Suprapubic skin (tissue), 4 donors: ENCODE data around the gene NPIPB2. TPM values are rescaled to one million over a fixed set of nuclear protein-coding genes. Genes with fewer than 3 reads are reported as not detected.
A peak's percentile ranks its signal among the peaks of the same experiment; 100 is the strongest.

ENCODE experiments used
- DNase-seq, 2 donors: peaks; one replicate each; pipeline ENCODE4 v3.0.0-alpha.2; 2019; ENCODE audit warnings: low spot score in 2 of 2
- H3K27ac ChIP-seq: fragments of 200-600 bp; sonication (generic); one replicate; pipeline ENCODE4 v1.5.1; 2019
- H3K27me3 ChIP-seq: fragments of 200-600 bp; sonication (generic); one replicate; pipeline ENCODE4 v1.5.1; 2019
- H3K36me3 ChIP-seq: fragments of 200-600 bp; sonication (generic); one replicate; pipeline ENCODE4 v1.5.1; 2019
- H3K4me1 ChIP-seq: fragments of 200-600 bp; sonication (generic); one replicate; pipeline ENCODE4 v1.5.1; 2019
- H3K4me3 ChIP-seq: fragments of 200-600 bp; sonication (generic); one replicate; pipeline ENCODE4 v1.5.1; 2019; ENCODE audit warnings: mild to moderate bottlenecking
- H3K9me3 ChIP-seq: fragments of 200-600 bp; sonication (generic); one replicate; pipeline ENCODE4 v1.5.1; 2019
- CTCF ChIP-seq, 2 donors: fragments of 200-600 bp in 1 of 2; fragments of 450-650 bp in 1 of 2; sonication (generic) in 1 of 2; IDR thresholded peaks; one replicate each; pipeline ENCODE4 v1.5.1; 2016 to 2019; ENCODE audit warnings: antibody characterized with exemption in 2 of 2, mild to moderate bottlenecking in 1 of 2, moderate library complexity in 1 of 2
- EP300 ChIP-seq: sonication (generic); formaldehyde crosslinking; IDR thresholded peaks from one replicate; pipeline ENCODE4 v1.6.1; 2017; ENCODE audit warnings: antibody characterized with exemption
- POLR2A ChIP-seq, 2 donors: fragments of 450-650 bp; IDR thresholded peaks; one replicate each; pipeline ENCODE4 v1.6.1; 2017; ENCODE audit warnings: antibody characterized with exemption in 2 of 2, mild to moderate bottlenecking in 2 of 2, moderate library complexity in 2 of 2
- POLR2AphosphoS5 ChIP-seq, 3 donors: sonication (generic); formaldehyde crosslinking; IDR thresholded peaks; one replicate each; pipeline ENCODE4 v1.6.1; 2017; ENCODE audit warnings: antibody characterized with exemption in 3 of 3
- WGBS: methylation state at CpG from one replicate; pipeline ENCODE4 v1.1.5; 2018; 5-methylcytosine and 5-hydroxymethylcytosine counted together
- total RNA-seq, 4 donors: library from RNA; depleted of rRNA; stranded (reverse); fragments of >200 nt; gene quantifications; one replicate each; pipeline ENCODE4 v1.1.0, GENCODE V29; 2016

NPIPB2 gene
- total RNA-seq, 4 donors from 2014 or later = 10.4 to 59.9 (median 12.4) TPM

DNA sequence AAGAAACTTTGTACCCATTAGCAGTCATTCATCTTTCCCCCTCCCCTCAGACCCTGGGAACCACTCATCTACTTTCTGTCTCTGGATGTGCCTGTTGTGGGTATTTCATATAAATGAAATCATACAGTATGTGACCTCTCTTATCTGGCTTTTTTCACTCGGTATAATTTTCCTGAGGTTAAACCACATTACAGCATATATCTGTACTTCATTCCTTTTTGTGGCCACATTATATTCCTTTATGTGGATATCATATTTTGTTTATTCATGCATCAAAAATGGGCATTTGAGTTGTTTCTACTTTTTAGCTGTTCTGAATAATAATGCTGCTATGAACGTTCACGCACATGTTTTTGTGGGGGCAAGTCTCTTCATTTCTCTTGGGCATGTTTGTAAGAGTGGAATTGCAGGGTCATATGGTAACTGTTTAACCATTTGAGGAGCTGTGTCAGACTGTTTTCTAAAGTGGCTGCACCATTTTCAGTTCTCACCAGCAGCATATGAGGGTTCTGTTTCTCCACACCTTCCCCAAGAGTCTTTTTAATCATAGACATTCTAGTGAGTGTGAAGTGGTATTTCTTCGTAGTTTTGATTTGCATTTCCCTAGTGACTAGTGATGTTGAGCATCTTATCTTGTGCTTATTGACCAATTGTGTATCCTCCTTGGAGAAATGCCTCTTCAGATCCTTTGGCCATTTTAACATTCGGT lies 38.4 kb upstream of the NPIPB2 start:
- DNase-seq = no peak
- H3K4me3 ChIP-seq = no peak overlapping the region
- TF ChIP-seq EP300 = no peak
- H3K36me3 ChIP-seq = no peaks in the 10 kb centered on the region
- no peaks in the 10 kb centered on the region for H3K9me3 ChIP-seq
- peaks cover 20% of the 10 kb centered on the region for H3K4me1 ChIP-seq
- WGBS = 80% methylated on average over 5 of the region's 5 CpGs
- no peaks in the 10 kb centered on the region for H3K27me3 ChIP-seq
- no peak overlapping the region for H3K27ac ChIP-seq

DNA sequence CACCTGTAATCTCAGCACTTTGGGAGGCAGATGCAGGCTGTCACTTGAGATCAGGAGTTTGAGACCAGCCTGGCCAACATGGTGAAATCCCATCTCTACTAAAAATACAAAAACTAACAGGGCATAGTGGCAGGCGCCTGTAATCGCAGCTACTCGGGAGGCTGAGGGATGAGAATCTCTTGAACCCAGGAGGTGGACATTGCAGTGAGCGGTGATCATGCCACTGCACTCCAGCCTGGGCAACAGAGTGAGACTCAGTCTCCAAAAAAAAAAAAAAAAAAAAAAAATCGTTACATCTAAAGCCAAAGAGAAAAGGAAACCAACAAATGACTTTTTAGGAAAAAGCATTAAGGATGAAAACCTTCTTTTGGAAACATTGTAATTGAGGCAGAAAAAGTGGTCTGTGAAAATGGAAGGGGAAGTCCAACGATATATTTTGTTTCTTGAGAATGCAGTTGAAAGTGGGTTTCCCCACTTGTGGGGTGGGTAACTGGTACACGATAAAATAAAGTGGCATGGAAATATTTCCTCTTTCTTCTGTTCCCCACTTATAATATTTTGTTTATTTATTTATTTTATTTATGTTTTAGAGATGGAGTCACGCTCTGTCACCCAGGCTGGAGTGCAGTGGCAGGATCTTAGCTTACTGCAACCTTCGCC lies 37.3 kb upstream of the NPIPB2 start:
- Histone ChIP-seq H3K36me3 (no peaks in the 10 kb centered on the region), H3K9me3 (no peaks in the 10 kb centered on the region), H3K4me3 (no peak overlapping the region), H3K27me3 (no peaks in the 10 kb centered on the region), H3K4me1 (peaks cover 20% of the 10 kb centered on the region), H3K27ac (no peak overlapping the region)
- 86% methylated on average over 9 of the region's 9 CpGs for WGBS
- no peak for DNase-seq
- TF ChIP-seq EP300 (no peak), POLR2AphosphoS5 (IDR thresholded peaks at IDR 0.05) (no peak), CTCF (IDR thresholded peaks at IDR 0.05) (no peak), POLR2A (IDR thresholded peaks at IDR 0.05) (no peak)

DNA sequence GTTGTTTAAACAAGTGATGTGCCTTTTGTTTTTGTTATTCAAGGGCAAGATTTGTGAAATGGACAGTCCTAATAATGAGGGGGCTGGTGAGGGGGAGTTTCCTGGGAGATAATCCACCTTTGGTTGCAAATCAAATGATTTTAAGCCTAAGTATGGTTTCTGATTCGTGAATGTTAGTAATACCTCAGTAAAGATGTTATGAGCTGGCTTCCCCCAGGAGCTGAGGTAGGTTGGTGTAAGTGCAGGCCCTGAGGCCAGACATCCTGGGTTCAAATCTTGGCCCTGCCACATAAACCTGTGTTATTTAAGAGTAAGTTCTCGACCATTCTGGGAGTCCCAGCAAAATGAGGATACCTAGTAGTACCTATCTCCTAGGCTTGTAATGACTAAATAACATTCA lies 36.2 kb upstream of the NPIPB2 start:
- WGBS = 67% methylated on average over 2 of the region's 2 CpGs
- H3K27ac ChIP-seq = peak overlapping the region; percentile 88
- TF ChIP-seq EP300 (no peak), CTCF (IDR thresholded peaks at IDR 0.05) (no peak)

GRCh38 chr16:11977376-11978041 lies 35.7 kb upstream of the NPIPB2 start:
- Histone ChIP-seq H3K4me3 (peak overlapping the region; percentile 94), H3K9me3 (no peaks in the 10 kb centered on the region), H3K27me3 (no peaks in the 10 kb centered on the region), H3K27ac (peak overlapping the region; percentile 88), H3K4me1 (peaks cover 23% of the 10 kb centered on the region), H3K36me3 (no peaks in the 10 kb centered on the region)
- TF ChIP-seq POLR2AphosphoS5 (IDR thresholded peaks at IDR 0.05) (no peak), CTCF (IDR thresholded peaks at IDR 0.05) (no peak), POLR2A (IDR thresholded peaks at IDR 0.05) (no peak), EP300 (no peak)
- DNase-seq = peak in 1 of 2 donors; percentile 75
- 16% methylated on average over 12 of the region's 12 CpGs for WGBS

More for the DNA sequence above, 36.2 kb upstream of the NPIPB2 start:
- no peak for DNase-seq
- H3K36me3 ChIP-seq = no peaks in the 10 kb centered on the region
- H3K27me3 ChIP-seq = no peaks in the 10 kb centered on the region
- peak overlapping the region; percentile 94 for H3K4me3 ChIP-seq
- no peaks in the 10 kb centered on the region for H3K9me3 ChIP-seq
- peaks cover 23% of the 10 kb centered on the region for H3K4me1 ChIP-seq

DNA sequence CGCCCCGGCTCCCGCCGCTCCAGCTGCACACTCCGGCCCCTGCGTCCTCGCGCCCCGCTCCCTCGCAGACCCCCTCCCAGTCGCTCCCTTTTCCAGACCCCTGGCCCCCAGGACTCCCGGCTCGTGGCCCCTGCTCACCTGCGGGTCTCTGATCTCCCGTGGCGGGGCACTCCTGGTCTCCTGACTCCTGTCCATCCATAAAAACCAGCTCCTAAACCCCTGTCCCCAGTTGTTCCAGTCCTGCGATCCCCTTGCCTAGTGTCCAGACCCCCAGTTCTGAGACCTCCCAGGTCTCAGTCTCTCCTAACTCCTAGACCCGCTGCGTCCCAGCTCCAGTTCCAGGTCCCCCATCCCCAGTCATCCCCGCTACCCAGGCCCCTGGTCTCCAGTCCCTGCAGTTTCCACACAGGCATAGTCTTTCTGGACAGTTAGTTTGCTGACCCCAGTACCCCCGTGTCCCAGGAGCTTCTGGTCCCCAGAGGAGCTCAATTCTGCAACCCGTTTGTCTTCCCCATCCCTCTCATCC lies 35.1 kb upstream of the NPIPB2 start:
- Histone ChIP-seq H3K4me3 (peak overlapping the region; percentile 94), H3K27ac (peak overlapping the region; percentile 88), H3K36me3 (no peaks in the 10 kb centered on the region), H3K27me3 (no peaks in the 10 kb centered on the region), H3K9me3 (no peaks in the 10 kb centered on the region), H3K4me1 (peaks cover 23% of the 10 kb centered on the region)
- TF ChIP-seq EP300 = no peak
- TF ChIP-seq CTCF (IDR thresholded peaks at IDR 0.05) = no peak
- TF ChIP-seq POLR2AphosphoS5 (IDR thresholded peaks at IDR 0.05) = no peak
- TF ChIP-seq POLR2A (IDR thresholded peaks at IDR 0.05) = no peak
- no peak for DNase-seq
- WGBS = under 1% methylated on average over 16 of the region's 22 CpGs
